ENCODE data around the gene RAET1E.
"Not testable (repeated sequence)": the region's sequence is repeated elsewhere in the genome, so short reads cannot be mapped to it uniquely, and the experiment has no call there.

RAET1E gene

GRCh38 chr6:149888093-149888492, 9.8 kb downstream of the RAET1E start:
- DNase-seq = no peak

DNA sequence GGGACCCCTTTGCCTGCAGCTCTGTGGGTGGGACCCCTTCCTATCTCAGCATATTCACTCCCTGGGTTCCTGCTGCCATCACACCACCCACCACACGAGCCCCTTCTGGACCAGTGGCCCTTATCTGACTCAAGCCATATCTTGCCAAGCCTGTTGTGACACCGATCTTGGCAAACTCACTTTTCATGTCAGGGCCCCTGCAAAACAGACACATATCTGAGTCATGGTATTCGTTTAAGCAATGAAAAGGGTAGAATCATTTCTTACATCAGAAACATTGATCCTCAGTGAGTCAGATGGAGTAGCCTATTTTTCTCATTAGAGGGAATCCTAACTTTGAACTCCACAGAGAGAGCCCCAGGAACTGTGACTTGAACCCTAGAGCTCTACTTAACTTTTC, 10.6 kb downstream of the RAET1E start:
- no peak for DNase-seq

DNA sequence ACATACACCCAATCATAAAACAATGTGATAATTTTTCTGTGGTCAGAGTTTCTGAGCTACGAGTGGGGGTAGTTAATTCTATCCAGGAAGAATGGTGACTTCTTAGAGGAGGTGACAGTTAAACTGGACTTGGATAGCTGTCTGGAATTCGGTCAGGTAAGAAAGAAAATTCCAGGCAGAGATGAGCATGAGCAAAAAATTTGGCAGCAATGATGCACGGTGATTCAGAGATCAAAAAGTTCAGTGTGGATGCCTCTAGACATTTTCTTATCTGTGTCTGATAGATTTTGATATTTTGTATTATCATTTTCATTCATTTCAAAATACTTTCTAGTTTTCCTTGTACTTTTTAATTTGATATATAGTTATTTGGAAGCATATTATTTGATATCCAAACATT, 12.0 kb downstream of the RAET1E start:
- DNase-seq = no peak

DNA sequence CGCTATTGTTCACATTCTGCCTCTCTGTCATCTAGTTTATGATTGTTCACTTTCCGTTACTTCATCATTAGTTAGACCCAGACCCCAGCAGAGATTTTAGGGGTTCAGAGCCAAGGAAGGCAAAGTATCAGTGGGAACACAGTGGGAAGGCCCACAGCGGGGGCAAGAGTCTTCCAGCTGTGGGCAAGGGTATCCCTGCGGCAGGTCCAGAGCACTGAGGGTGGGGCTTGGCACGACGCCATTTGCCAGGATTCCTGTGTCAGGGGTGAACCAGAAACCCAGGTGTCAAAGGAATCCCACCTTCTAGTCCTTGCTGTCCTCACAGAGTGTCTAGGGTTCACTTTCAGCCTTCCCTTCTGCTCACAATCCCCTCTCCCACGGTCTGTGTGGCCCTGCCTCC, 13.3 kb downstream of the RAET1E start:
- no peak for DNase-seq

DNA sequence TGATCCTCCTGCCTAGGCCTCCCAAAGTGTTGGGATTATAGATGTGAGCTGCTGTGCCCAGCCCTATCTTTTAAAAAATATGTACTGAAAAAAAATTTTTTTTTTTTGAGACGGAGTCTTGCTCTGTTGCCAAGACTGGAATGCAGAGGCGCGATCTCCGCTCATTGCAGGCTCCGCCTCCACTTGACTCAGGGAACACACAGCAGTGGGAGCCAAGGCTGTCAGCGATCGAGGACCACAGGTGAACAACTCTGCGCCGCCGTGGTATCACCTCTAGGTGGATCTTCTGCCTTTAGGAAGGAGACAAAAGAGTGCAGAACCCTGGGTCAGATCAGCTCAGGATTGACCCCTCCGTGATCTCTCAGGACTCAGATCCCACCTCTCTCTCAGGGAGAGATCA, 13.7 kb downstream of the RAET1E start:
- DNase-seq = no peak

GRCh38 chr6:149881860-149882259, 16.1 kb downstream of the RAET1E start:
- DNase-seq = no peak

GRCh38 chr6:149881066-149881766, 16.7 kb downstream of the RAET1E start:
- DNase-seq = no peak

GRCh38 chr6:149877659-149878058, 20.3 kb downstream of the RAET1E start:
- DNase-seq = no peak

DNA sequence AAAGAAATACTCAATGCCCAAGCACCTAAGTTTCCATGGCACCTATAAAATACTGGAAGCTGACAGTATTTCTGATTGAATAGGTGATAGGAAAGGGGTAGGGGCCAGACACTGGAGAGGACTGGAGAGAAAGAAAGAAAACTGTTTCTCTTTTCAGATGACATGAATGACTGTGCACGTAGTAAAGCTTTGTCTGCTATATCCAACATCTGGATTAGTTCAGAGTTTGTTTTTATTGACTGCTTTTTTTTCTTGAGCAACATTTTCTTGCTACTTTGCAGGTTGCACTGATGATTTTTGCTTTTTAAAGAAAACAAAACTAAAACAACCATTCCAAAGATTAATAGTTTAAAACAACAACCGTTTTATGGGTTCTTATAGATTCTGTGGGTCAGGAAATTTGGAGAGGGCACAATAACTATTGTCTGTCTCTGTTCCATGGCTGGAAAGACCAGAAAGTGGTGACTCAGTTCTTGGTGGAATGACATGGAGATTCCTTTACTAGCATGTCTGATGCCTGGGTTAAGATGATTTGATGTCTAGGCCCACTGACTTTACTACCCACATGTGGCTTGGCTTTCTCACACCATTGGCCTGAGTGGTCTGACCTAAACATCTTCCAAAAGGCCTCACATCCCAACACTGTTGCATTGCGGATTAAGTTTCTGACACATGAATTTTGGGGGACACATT, 21.5 kb downstream of the RAET1E start:
- DNase-seq = no peak

DNA sequence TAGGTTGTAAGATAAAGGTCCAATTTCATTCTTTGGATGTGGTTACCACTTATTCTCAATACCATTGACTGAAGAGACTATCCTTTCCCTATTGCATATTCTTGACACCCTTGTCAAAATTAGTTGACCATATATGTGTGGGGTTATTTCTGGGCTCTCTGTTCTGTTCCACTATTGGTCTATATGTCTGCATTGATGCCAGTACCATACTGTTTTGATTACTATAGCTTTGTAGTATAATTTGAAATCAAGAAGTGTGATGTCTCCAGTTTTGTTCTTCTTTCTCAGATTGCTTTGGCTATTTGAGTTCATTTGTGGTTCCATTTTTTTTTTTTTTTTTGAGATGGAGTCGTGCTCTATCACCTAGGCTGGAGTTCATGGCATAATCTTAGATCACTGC, 25.7 kb downstream of the RAET1E start:
- DNase-seq = no peak

DNA sequence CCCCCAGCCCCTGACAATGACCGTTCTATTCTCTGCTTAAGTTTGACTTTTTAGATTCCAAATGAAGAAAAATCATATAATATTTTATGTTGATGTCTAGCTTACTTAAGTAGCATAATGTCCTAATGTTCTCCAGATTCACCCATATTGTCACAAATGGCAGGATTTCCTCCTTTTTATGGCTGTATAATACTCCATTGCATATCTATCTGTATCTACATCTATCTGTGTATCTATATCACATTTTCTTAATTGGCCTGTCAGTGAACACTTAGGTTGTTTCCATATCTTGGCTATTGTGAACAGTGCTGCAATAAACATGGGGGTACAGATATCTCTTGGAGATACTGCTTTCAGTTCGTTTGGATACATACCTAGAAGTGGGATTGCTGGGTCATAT, 26.7 kb downstream of the RAET1E start:
- no peak for DNase-seq

GRCh38 chr6:149869275-149869892, 28.5 kb downstream of the RAET1E start:
- no peak for DNase-seq

DNA sequence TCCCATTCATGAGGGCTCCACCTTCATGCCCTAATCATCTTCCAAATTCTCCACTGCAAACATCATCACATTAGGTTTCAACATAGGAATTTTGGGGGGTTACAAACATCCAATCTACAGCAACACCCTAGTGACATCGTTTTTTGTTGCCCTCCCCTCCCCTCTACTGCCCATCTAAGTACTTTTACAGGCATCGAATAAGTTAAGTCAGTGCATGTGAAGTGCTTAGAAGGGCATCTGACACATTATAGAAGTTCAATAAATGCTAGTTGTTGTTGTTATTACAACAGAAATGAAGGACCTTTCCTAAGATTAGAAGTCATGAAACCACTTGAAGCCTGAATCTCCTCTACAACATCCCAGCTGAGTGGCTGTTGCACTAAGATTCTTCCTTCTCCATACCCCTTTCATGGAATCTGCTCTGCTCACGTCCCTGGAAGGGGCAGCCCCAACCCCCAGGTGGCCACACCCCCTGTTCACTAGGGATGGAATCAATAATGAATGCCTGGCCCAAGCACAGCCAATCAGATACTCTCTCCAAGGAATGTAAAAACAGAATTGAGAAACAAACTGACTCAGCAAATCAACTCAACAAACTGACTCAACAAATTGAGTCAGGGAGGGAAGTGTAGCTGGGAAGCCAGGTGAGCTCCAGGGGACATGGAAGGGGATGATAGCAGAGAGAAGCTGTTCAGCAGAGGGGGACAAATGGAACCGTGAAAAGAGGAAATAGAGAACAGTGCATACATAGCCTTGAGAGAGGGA, 29.9 kb downstream of the RAET1E start:
- no peak for DNase-seq

- DNase-seq = peak in 1 of 2 experiments; percentile 34
These were observed 33.1 kb downstream of the RAET1E start for GRCh38 chr6:149864578-149865535.

- DNase-seq = peak; percentile 84 to 89
These were observed 34.0 kb downstream of the RAET1E start, which contains the start of gene LRP11 for GRCh38 chr6:149863698-149864577. LRP11 (minus strand) TSS chr6:149864359; CDS start chr6:149864020, 339 bp downstream.

GRCh38 chr6:149862922-149863697, 34.8 kb downstream of the RAET1E start:
- peak; percentile 53 to 61 for DNase-seq

DNA sequence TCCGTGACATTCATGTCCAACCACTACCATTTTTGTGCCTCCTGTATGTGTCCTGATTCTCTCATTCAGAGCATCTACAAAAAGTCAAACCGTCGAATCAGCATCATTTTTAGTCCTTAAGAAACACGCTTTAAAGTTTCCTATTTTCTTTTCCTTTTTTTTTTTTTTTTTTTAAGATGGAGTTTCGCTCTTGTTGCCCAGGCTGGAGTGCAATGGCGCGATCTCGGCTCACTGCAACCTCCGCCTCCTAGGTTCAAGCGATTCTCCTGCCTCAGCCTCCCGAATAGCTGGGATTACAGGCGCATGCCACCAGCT, 35.5 kb downstream of the RAET1E start:
- DNase-seq = not testable (repeated sequence)

- DNase-seq = no peak
These were observed 36.1 kb downstream of the RAET1E start for GRCh38 chr6:149861603-149862423.

DNA sequence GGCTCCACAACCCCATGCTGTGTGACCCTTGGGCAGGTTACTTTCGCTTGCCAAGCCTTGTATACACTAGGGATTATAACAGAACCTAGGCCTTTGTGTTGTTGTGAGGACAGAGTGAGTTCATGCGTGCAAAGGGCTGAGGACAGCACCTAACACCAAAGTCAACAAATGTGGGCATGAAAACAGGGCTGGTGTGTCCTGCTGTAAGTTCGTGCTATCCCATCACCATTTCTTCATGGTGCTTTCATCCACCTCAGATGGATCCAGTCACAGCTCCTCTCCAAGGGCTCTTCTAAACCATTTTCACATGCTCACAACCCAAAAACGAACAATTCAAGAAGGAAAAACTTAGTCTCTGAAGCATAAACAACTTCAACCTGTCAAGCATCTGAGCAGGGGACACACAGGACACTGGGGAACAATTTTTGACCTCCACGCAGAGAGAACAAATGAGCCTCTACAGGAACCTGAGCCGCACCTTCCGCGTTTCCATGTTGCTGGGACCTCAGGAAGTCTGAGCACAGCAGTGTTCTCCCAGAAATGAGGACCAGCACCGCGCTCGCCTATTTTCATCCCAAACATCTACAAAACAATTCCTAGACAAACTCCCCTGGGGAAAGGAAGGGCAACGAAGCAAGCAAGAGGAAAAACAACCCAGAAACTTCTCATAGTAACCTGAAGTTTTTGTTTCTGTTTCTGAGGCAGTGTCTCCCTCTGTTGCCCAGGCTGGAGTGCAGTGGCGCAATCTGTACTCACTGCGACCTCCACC, 36.9 kb downstream of the RAET1E start:
- no peak for DNase-seq
